GM21423 (cell line): ENCODE results near the gene TBC1D24.
A peak's percentile ranks its signal among the peaks of the same experiment; 100 is the strongest.

ENCODE experiments used
- ATAC-seq: cut with Tn5 transposase; IDR thresholded peaks from one replicate; pipeline ENCODE4 v1.9.1; 2021; ENCODE audit warnings: mild to moderate bottlenecking, moderate library complexity; ENCODE audit not compliant: unreplicated experiment

The TBC1D24 gene

DNA sequence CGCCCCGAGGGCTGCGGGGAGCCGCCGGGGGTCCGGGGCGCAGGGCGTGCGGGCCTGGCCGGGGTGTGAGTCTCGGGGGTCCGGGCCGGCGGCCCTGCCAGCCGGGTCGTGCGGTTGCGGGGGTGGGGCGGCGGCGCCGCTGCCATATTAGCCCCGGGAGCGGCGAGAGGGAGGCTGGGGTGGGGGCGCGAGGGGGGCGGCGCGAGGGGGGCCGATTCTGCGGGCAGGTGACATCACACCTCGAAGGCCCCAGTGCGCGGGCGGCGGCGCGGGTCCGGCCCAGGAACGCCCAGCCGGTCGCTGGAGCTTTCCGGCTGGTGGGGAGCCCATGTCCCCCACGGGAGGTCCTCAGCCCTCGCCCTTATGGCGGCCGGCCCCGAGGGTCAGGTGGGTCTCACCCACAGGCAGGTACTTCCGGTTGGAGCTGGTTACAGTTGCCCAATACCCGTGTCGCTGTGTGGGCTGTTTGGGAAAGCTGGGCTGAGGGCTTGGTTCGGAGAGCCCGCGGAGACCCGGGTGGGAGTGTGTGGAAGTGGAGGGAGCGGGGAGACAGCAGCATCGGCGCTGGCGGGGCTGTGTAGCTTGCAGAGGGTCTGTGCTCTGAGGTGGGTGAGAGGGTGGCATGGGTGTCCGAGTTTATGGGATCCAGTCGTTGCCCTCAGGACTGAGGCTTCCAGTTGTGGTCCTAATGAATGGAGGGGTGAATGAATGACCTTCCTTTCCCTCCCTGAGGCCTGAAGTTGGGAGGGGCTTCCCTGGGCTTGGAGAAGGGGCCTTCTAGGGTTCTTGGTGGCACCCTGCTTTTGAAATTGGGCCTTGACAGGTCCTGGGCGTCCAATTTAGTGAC, 39.6 kb downstream of the TBC1D24 start:
- no peak for ATAC-seq

DNA sequence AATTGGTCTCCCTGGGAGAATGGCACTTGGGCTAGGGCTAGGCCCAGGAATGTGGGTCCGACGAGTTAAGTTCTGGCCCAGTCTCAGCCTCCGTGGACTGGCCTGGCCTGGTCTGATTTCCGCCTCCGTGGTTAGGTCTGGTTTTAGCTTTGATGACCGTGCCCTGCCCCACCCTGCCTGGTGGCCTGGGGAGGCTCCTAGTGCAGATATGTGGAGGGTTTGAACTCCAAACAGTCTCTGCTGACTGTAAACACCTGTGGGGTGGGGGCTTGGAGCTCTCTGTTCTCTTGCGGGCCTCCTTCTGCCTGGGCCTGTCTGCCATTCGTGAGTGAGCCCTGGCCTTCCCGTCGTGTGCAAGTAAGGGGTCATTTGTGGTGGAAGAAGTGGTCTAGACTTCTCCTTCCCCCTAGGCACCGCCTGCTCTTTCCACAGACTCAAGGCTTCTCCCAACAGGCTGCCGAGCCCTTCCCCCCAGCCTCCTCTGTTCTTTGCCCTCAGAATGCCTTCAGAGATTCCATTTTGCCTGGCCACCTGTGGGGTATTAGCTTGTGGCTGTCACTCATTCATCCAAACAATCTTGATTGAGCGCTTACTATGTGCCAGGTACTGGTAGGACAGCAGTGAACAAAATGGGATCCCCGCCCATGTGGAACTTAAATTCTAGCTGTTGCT, 40.4 kb downstream of the TBC1D24 start:
- ATAC-seq = no peak

DNA sequence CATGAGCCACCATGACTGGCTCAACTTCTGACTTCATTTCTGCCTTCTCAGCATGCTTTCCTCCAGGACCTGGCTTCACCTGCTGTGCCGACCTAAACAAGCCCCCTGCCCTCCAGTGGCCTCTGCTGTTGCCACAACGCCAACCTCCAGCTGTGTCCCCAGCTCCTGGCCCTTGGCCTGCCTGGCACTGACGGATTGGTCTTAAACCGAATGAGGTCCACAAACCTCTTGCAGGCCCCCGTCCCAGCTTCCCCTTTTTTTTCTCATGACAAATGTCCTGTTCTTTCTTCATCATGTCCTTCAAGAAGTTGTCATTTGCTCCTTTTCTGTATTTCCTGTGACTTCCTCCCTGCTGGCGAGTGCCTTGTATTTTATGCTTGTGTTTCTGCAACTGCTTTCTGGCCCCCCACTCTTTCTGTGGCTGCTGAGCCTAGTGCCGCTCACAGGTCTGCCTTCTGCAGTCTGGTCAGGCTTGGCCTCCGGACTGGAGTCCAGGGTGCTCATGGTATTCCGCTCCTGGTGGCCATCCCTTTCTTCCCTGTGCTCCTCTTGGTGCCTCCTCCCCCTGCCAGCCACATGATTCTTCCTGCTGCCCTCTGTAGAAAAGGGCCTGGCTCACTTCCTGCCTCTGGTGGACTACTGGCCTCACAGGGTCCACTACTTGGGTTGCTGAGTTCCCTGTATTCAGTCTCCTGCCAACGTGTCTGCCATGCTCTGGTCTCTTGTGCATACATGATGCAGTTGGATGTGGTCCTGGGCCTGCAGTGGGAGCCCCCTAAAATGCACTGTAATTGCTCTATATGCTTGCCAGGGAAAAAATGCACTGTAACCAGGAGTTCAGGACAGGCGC, 41.7 kb downstream of the TBC1D24 start:
- no peak for ATAC-seq

DNA sequence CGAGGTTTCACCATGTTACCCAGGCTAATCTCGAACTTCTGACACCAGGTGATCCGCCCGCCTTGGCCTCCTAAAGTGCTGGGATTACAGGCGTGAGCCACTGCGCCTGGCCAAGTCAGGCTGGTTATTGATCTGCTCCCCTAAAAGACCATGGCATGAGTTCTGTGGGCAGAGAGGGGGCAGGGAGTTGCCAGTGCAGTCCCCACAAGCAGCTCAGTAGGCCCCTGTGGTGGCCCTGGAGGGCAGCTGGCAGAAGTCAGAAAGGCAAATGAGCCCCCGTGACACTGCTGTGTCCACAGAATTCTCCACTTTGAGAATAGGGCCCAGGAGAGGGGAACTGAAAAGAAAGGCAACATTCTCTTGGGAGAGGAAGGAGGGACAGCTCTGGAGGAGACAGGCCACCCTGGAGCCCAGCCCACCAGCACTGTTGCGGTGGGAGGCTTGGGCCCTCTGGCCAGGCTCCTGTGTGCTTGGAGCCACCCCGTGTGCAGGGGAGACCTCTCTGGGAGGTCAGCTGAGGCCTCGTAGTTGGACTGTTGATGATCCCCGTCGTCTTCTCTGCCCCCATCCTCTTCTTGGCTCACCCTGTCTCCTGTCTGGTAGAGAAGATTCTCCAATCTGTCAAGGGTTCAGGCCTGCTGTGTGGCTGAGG, 43.2 kb downstream of the TBC1D24 start:
- ATAC-seq = no peak

DNA sequence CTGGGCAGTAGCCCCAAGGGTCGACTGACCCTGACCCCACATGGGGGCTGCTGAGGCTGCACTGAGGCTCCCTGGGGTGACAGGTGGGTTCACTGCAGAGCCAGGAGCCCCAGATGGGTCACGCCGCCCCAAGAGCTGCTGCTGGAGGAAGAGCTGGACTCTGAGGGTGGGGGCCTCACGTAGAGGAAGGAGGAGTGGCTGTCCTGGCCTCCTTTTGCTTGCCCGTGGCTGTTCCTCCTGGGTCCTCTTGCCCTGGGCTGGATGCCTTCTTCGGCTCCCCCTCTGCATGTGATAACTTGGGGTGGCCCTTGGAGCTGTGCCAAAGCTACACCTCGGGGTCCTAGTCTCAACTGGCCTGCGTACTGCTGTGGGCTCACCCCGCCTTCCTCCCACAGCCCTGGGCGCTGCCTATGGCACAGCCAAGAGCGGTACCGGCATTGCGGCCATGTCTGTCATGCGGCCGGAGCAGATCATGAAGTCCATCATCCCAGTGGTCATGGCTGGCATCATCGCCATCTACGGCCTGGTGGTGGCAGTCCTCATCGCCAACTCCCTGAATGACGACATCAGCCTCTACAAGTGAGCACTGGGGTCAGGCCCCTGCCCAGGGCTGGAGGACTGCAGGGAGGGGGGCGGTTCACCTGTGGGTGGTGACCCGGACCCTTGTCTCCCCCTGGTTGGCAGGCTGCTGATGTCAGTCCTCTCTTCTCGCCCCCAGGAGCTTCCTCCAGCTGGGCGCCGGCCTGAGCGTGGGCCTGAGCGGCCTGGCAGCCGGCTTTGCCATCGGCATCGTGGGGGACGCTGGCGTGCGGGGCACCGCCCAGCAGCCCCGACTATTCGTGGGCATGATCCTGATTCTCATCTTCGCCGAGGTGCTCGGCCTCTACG, 44.1 kb downstream of the TBC1D24 start:
- no peak for ATAC-seq

DNA sequence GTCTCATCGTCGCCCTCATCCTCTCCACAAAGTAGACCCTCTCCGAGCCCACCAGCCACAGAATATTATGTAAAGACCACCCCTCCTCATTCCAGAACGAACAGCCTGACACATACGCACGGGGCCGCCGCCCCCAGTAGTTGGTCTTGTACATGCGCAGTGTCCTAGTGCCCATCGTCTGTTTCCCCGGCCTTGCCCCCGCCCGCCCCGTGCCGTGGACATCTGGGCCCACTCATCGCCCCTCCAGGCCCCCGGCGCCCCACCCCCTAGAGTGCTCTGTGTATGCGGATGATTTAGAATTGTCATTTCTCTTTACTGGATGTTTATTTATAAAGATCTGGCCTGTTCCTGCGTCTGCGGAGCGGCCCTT, 44.8 kb downstream of the TBC1D24 start:
- no peak for ATAC-seq

DNA sequence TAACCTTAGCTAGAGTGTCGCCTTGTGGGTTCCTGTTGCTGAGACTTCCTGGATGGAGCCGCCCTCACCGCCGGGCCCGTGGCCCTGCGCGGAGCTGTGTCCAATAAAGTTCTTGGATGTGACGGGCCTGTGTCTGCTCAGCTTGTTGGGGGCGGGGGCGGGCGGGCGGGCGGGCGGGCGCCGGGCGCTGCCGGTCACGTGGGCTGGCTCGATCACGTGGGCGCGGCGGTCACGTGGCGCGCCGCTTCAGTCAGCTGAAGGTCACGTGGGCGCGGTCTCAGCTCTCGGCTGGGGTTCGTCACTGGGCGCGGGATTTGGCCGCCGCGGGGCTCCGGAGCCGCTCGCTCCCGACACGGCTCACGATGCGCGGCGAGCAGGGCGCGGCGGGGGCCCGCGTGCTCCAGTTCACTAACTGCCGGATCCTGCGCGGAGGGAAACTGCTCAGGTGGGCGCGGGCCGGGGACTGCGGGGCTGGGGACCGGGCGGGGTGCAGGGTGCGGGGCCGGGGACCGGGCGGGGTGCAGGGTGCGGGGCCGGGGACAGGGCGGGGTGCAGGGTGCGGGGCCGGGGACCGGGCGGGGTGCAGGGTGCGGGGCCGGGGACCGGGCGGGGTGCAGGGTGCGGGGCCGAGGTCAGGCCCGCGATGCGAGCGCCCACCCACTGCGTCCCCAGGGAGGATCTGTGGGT, 45.3 kb downstream of the TBC1D24 start, which contains the start of gene AMDHD2:
AMDHD2 (plus strand) TSS at position 275 of the 687 bp plus-strand sequence; CDS start at position 363, 88 bp downstream.
- peak; percentile 54 for ATAC-seq

DNA sequence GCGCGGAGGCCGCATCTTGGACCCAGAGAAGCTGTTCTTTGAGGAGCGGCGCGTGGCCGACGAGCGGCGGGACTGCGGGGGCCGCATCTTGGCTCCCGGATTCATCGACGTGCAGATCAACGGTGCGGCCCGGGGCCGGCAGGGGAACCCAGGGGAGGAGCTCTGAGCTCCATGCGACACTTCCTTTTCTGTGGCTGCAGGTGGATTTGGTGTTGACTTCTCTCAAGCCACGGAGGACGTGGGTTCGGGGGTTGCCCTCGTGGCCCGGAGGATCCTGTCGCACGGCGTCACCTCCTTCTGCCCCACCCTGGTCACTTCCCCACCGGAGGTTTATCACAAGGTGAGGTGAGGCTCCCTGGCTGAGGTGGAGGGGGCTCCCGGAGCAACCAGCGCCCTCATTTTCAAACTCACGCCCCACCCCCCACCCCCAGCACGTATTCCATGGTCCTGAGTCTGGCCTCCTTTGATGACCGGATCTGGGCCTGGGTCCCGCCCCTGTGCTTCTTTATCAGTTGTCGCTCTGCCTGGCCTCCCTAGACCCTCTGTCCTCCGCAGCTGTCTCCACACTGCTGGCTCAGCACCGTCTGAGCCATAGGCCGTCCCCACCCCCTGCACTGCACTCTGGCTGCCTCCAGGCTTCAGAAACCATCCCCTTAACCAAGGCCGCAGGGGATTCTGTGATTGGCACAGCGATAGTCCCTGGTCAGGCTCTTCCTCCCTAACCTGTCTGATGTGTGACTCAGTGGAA, 46.0 kb downstream of the TBC1D24 start:
- ATAC-seq = peak; percentile 17

DNA sequence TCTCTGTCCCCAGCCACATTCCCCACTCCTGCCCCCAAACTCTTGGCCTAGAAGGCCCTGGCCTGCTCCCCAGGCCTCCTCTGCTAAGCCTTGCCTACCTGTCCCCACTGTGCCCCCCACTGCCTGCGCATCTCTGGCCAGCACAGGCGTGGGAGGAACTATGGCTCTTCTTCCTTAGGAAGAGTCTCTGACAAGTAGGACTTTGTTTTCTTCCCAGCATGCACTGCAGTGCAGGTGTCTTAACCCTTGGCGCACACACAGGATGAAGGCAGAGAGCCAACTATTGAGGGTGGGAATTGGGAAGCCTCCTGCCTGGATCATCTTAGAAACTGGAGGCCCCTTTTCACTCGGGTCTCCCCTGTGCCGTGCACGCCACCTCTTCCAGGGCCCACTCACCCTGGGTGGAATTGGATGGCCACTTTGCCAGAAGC, 48.9 kb downstream of the TBC1D24 start:
- ATAC-seq = no peak

DNA sequence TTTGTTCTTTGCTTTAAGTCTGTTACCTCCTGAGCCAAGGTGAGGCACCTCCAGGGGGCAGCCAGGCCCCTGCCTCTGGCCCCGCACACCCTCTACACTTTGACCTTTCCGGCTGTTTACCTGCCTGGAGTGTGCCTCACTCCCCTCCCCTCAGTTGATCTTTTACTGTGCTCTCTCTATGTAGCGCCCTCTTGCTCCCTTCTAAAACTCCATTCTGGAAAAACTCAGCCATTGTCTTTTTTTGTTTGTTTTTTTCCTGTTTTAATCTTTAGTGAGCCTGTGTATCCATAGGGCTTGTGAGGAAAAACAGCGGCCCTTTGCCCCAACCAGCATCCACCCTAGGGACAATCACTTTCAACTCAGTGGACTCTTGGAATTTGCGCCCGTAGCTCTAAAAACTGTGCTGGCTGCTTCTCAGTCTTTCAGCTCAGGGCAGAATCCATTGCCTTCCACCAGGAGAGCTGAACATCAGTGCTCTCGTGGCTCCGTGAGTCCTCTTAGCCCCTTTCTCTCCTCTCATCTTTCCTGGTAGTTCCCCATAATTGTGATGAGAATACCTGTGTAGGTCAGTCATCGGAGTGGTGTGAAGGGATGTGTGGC, 49.5 kb downstream of the TBC1D24 start:
- no peak for ATAC-seq

DNA sequence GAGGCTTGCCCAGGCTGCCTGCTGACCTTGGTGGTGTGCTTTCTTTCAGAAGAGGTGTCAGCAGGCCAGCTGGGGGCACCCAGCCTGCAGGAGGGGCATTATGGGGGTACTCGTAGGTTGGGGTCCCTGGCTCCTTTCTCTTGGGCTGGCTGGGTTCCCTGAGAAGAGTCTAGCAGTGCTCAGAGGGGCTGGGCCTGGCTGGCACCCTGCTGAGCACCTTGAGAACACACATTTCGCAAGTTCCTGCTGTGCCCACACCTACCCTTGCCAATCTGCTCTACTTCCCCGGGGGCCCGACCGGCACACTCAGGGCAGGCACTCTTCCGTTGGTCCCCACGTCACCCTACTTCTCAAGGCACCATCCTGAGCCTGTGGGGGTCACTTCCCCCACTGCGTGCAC, 51.2 kb downstream of the TBC1D24 start:
- no peak for ATAC-seq

DNA sequence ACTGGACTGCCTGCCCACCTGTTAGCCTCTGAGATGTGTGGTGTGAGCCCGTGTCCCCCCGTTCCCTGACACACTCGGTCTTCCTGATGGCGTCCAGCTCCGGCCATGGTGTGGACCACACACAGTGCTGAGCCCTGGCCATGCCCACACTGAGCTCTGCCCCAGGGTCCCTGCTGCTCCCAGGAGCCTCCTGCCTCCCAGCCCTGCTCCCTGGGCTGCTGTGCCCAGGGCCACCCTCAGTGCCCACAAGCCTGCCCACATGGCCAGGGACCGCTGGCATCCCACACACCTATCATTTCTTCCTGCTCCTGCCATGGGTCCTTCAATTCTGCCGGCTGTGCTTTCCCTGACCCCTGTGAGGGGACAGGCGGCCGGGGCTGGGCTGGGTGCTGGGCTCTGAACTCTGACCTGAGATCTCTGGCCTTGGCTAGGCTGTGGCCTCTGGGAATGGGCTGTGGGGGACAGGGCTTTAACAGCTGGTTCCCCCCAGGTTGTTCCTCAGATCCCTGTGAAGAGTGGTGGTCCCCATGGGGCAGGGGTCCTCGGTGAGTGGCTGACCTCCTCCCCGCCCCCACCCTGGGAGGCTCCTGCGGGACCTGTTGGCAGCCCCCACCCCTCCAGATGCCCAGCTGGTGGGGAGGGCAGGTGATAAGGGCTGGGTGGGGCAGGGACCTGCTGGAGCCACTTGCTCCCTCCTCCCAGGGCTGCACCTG, 52.3 kb downstream of the TBC1D24 start:
- ATAC-seq = no peak

DNA sequence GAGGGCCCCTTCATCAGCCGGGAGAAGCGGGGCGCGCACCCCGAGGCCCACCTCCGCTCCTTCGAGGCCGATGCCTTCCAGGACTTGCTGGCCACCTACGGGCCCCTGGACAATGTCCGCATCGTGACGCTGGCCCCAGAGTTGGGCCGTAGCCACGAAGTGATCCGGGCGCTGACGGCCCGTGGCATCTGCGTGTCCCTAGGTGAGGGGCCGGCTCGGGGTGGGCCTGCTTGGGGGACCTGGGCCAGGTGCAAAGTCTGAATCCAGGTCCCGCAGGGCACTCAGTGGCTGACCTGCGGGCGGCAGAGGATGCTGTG, 52.8 kb downstream of the TBC1D24 start:
- no peak for ATAC-seq

DNA sequence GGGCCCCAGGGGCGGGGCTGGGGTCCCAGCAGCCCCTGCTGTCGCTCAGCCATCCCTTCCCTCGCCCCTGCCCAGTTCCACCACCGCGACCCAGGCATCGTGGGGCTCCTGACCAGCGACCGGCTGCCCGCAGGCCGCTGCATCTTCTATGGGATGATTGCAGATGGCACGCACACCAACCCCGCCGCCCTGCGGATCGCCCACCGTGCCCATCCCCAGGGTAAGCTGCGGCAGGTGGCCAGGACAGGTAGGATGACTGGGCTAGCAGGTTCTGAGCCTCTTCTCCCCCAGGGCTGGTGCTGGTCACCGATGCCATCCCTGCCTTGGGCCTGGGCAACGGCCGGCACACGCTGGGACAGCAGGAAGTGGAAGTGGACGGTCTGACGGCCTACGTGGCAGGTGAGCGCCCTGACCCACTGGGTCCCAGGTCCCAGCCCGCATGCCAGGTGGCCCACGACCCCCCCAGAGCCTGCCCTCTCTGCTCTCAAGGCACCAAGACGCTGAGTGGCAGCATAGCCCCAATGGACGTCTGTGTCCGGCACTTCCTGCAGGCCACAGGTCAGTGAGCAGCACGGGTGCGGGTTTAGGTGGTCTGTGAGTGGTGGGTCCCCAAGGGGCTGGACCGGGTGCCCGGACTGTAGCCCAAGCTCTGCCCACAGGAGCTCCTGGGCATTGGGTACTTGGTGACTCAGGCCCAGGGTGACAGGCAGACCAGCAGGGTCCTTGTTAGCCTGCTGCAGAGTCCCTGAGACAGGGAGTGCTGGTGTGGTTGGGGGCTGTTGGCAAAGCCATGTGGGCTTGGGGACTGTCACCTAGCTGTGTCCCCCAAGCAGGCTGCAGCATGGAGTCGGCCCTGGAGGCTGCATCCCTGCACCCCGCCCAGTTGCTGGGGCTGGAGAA, 53.5 kb downstream of the TBC1D24 start:
- no peak for ATAC-seq

DNA sequence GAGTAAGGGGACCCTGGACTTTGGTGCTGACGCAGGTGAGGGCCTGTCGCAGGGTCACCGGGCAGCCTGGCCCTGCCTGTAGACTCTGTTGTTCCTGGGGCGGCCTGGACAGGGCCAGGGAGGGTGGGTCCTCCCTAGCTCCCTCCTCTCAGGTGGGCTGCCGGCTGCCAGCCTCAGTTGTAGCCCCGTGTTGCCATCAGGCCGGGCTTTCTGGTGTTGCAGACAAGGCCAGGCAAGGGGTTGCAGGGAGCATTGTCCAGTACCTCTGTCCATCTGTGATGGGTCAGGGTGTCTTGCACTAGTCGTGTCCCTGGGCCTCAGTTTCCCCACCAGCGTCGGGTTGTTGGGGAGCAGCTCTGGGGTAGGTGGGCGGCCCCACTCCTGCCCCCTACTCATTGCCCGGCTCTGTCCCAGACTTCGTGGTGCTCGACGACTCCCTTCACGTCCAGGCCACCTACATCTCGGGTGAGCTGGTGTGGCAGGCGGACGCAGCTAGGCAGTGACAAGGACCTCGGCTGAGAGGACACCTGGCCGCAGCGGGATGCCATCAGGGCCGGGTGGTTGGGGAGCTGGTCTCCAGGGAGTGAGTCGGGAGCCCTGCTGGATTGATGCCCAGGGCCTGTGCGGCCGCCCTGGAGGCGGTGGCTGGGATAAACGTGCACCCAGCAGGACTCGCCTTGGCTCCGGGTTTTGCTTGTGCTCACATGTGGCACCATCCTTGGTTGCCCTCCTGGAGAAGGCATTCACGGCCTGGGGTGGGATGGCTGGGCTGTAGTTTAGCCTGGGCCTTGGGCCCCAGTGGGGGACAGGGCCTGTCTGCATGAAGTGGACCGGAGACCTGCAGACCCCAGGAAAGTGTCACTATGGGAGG, 54.4 kb downstream of the TBC1D24 start:
- ATAC-seq = no peak
